ENCODE measurements around the gene OR51F2.

- TF ChIP-seq ZSCAN9 (CRISPR knock-in tag; IDR thresholded peaks at IDR 0.05; ENCODE audit: borderline replicate concordance) (no peak), POLR2A (IDR thresholded peaks at IDR 0.05; ENCODE audit: insufficient read depth in 1 of 2, low read depth in 2 of 2, low read length in 2 of 2) (no peak), EP300 (IDR thresholded peaks at IDR 0.05; ENCODE audit: low read depth in 2 of 2, low read length in 2 of 2) (no peak), EP300 (CRISPR knock-in tag; IDR thresholded peaks at IDR 0.05; ENCODE audit: borderline replicate concordance) (no peak), MAX (IDR thresholded peaks at IDR 0.05) (no peak), ZBTB34 (CRISPR knock-in tag; IDR thresholded peaks at IDR 0.05) (no peak), ZNF749 (CRISPR knock-in tag; IDR thresholded peaks at IDR 0.05; ENCODE audit: borderline replicate concordance) (no peak), MAFK (conservative IDR thresholded peaks at IDR 0.05 in 1 of 2, IDR thresholded peaks at IDR 0.05 in 1 of 2; ENCODE audit: low read length in 2 of 2) (no peak), BCLAF1 (IDR thresholded peaks at IDR 0.05) (no peak), ATF1 (CRISPR knock-in tag; IDR thresholded peaks at IDR 0.05) (no peak)
- TF ChIP-seq, protein P1, sequence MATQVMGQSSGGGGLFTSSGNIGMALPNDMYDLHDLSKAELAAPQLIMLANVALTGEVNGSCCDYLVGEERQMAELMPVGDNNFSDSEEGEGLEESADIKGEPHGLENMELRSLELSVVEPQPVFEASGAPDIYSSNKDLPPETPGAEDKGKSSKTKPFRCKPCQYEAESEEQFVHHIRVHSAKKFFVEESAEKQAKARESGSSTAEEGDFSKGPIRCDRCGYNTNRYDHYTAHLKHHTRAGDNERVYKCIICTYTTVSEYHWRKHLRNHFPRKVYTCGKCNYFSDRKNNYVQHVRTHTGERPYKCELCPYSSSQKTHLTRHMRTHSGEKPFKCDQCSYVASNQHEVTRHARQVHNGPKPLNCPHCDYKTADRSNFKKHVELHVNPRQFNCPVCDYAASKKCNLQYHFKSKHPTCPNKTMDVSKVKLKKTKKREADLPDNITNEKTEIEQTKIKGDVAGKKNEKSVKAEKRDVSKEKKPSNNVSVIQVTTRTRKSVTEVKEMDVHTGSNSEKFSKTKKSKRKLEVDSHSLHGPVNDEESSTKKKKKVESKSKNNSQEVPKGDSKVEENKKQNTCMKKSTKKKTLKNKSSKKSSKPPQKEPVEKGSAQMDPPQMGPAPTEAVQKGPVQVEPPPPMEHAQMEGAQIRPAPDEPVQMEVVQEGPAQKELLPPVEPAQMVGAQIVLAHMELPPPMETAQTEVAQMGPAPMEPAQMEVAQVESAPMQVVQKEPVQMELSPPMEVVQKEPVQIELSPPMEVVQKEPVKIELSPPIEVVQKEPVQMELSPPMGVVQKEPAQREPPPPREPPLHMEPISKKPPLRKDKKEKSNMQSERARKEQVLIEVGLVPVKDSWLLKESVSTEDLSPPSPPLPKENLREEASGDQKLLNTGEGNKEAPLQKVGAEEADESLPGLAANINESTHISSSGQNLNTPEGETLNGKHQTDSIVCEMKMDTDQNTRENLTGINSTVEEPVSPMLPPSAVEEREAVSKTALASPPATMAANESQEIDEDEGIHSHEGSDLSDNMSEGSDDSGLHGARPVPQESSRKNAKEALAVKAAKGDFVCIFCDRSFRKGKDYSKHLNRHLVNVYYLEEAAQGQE (IDR thresholded peaks at IDR 0.05; ENCODE audit: borderline replicate concordance in 1 of 2, low read depth in 1 of 2, low read length in 2 of 2): no peak
- TF ChIP-seq, protein P2, sequence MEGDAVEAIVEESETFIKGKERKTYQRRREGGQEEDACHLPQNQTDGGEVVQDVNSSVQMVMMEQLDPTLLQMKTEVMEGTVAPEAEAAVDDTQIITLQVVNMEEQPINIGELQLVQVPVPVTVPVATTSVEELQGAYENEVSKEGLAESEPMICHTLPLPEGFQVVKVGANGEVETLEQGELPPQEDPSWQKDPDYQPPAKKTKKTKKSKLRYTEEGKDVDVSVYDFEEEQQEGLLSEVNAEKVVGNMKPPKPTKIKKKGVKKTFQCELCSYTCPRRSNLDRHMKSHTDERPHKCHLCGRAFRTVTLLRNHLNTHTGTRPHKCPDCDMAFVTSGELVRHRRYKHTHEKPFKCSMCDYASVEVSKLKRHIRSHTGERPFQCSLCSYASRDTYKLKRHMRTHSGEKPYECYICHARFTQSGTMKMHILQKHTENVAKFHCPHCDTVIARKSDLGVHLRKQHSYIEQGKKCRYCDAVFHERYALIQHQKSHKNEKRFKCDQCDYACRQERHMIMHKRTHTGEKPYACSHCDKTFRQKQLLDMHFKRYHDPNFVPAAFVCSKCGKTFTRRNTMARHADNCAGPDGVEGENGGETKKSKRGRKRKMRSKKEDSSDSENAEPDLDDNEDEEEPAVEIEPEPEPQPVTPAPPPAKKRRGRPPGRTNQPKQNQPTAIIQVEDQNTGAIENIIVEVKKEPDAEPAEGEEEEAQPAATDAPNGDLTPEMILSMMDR (CRISPR knock-in tag; IDR thresholded peaks at IDR 0.05): no peak
- TF ChIP-seq, protein P3, sequence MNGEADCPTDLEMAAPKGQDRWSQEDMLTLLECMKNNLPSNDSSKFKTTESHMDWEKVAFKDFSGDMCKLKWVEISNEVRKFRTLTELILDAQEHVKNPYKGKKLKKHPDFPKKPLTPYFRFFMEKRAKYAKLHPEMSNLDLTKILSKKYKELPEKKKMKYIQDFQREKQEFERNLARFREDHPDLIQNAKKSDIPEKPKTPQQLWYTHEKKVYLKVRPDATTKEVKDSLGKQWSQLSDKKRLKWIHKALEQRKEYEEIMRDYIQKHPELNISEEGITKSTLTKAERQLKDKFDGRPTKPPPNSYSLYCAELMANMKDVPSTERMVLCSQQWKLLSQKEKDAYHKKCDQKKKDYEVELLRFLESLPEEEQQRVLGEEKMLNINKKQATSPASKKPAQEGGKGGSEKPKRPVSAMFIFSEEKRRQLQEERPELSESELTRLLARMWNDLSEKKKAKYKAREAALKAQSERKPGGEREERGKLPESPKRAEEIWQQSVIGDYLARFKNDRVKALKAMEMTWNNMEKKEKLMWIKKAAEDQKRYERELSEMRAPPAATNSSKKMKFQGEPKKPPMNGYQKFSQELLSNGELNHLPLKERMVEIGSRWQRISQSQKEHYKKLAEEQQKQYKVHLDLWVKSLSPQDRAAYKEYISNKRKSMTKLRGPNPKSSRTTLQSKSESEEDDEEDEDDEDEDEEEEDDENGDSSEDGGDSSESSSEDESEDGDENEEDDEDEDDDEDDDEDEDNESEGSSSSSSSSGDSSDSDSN (CRISPR knock-in tag; IDR thresholded peaks at IDR 0.05): no peak
Observed at GRCh38 chr11:4804280-4804679, 16.8 kb upstream of the OR51F2 start, which contains the start of gene OR52R1.

All from HepG2 (cell line).